NCI-H2227 treated with DMSO at 0.1 percent for 48 hours (cell line): ENCODE measurements around the gene NME7.
"Not testable (repeated sequence)": the region's sequence is repeated elsewhere in the genome, so short reads cannot be mapped to it uniquely, and the experiment has no call there.

Experiments
- DNase-seq: peaks from one replicate; lab custom pipeline; 2025; lab: John Stamatoyannopoulos, UW

The NME7 gene

DNA sequence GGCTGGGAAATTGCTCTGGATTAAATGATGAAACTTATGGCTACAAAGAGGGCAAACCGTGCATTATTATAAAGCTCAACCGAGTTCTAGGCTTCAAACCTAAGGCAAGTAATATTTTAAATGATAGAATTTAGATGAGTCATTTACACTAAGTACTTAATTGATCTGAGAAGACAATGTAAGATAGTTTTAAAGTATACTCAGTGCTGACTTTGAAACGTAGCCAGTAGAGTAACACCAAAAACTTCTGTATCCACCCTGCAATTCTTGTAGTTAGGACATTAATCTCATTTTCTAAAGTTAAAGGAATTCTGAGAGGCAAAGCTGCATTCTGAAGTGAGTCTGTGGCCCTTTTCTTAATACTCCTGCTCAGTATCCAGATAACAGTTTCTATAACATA is 240.3 kb downstream of the NME7 start:
- no peak for DNase-seq

- DNase-seq: no peak
These were observed 241.3 kb downstream of the NME7 start for GRCh38 chr1:169126335-169126734.

DNA sequence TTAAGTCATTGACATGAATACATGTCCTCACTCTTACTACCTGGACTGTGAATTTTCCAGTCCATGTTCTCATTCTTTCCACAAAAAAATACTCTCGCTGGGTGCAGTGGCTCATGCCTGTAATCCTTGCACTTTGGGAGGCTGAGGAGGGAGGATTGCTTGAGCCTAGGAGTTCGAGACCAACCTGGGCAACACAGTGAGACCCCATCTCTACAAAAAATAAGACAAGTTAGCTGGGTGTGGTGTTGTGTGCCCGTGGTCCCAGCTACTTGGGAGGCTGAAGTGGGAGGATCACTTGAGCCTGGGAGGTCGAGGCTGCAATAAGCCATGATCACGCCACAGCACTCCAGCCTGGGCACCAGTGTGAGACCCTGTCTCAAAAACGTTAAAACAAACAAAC is 242.0 kb downstream of the NME7 start:
- DNase-seq: not testable (repeated sequence)

DNA sequence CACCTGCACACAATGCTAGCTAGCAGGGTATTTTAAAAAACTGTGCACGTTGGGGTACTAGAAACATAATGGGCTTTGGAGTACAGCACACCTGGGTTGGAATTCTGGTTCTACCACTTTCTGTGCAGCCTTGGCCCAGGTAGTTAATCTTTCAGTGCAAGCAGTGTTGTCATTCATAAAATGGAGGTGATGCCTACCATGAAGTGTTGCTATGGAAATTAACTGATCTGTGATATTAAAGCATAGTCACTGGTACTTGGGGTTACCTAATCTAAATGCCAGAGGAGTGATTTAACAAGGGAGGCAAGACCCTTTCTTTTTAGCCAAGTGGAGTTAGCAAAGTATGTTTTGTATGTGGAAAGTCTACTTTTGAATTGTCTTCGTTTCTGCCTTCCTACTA is 243.1 kb downstream of the NME7 start:
- DNase-seq: no peak

- no peak for DNase-seq
These were observed 244.6 kb downstream of the NME7 start for GRCh38 chr1:169122976-169123375.

GRCh38 chr1:169121146-169121923 is 246.3 kb downstream of the NME7 start:
- no peak for DNase-seq

DNA sequence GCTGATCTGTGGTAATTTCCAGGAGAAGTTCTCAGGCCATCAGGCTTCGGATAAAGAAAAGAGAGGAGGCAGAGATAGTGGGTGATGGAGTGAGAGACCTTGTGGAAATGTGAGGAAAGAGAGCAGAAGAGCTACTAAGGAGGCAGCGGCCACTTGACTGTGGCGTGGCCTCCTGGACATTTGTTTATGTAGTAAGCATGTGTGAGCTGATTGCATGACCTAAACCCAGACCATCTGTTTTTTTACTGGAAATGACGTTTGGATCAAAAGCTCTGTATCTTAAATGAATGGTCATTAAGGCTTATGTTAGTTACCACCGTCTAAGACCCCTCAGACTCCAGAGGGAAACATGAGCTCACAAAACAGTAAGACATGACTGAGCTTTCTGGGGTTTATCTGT is 247.5 kb downstream of the NME7 start:
- DNase-seq: no peak

- no peak for DNase-seq
These were observed 248.2 kb downstream of the NME7 start for GRCh38 chr1:169119405-169119804.

- no peak for DNase-seq
These were observed 249.4 kb downstream of the NME7 start for GRCh38 chr1:169118227-169118626.

DNA sequence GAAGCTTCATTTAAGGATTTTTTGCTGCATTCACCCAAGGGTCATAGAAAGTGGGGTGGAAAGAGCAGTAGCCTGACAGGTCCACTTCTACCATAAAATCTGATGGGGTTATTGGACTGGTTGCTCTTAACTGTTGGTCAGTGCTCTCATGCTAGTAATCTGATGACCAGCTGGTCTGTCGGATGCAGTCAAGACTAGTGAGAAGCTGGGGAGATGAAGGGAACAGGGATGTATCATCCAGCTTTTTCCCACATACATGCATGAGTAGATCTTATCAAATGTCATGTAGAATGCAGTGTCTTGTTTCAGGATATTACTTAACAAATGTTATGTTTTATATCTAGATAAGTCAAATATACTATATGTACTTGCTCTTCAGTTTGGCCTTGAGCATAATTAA is 250.0 kb downstream of the NME7 start:
- no peak for DNase-seq

- no peak for DNase-seq
These were observed 250.6 kb downstream of the NME7 start for GRCh38 chr1:169117014-169117413.

- DNase-seq: peak; percentile 48
These were observed 251.6 kb downstream of the NME7 start for GRCh38 chr1:169115891-169116585.

DNA sequence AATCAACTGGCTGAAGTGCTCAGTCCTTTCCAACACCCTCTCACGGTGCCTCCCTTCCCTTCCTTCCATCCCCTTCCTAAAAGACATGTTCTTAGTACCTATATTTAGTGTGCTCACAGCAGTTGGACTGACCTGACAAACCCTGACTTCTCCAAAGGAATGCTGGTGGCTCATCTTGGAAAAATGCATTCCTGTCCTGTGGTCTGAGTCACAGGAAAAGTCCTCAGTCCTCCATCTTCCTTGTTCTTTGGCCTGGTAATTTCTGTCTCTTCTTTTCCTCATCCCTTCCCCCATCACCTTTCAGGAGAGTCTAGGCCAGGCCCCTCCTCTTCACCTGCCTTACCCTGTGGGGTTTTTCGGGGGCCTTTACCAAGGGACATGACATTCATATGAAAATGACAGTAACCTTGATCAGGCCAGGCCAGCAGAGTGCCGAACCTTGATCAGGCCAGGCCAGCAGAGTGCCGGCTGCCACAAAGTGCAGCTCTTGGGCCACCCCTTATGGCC is 253.9 kb downstream of the NME7 start:
- DNase-seq: no peak

DNA sequence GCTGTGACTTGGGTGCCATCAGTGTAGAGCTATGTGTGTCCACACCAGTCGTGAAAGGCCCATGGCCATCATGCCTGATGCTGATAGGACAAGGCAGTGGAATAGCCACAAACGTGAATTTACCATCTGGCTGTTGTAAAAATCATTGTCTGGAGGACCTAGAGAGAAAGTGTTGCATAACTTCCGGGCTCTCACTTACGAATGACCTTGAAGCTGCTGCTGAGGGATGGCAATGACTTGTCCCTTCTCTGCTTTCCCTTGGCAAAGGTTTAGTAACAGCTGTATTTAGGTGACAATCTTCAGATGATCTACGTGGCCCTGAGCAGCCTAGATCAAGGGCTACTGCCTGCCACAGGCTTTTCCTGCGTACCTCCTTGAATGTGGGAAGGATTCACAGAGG is 255.4 kb downstream of the NME7 start:
- no peak for DNase-seq

GRCh38 chr1:169111472-169111871 is 256.1 kb downstream of the NME7 start:
- no peak for DNase-seq

DNA sequence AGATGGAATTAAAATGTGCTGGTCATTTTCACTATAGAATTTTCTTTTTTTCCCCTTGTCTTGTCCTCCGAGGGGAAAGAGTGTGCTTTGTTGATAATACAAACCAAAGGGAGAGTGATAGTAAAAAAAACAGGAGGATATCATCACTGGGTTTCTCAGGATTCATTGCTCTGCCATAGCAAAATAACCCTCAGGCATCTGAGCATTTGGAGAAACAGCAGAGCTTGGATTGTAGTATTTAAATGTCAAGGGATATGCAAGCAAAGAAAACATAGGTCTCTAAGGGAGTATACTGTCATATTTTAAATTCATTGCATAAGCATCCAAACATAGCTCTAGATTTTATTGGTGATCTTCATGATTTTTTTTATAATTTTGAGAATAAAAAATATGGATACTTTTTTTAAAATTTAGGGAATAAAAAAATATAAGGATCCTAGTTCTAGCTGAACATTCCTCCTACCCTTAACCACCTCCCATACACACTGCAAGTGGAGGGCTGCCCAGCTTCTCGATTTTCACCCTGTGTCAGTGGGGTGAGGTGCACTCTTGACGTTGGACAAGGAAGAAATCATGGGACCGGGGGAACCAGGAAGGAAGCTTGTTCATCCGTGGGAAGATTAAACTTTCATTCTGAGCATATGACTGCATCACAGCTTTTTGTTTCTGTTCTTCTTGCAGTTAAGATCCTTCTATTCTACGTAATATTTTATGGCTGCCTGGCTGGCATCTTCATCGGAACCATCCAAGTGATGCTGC is 256.7 kb downstream of the NME7 start:
- DNase-seq: no peak

DNA sequence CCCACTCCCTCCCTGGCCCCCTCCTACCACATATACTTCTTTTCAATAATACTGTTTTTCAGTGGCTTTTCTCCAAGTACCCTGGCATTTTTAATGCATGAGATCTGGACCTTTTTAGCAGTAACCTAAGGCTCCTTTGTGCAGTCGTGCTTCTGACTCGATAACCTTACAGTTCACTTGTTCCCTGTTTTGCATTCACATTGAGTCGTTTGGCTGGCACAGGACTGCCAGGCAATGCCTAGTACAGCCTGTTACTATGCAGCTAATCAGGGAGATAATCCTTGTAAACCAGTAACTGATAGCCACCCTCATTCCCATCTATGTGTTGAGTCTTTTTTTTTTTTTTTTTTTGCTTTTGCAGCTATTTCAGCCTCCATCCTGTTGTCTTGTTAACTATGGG is 257.4 kb downstream of the NME7 start:
- DNase-seq: no peak

- peak; percentile 69 for DNase-seq
These were observed 257.9 kb downstream of the NME7 start for GRCh38 chr1:169109561-169110134.

GRCh38 chr1:169108863-169109560 is 258.6 kb downstream of the NME7 start:
- no peak for DNase-seq

DNA sequence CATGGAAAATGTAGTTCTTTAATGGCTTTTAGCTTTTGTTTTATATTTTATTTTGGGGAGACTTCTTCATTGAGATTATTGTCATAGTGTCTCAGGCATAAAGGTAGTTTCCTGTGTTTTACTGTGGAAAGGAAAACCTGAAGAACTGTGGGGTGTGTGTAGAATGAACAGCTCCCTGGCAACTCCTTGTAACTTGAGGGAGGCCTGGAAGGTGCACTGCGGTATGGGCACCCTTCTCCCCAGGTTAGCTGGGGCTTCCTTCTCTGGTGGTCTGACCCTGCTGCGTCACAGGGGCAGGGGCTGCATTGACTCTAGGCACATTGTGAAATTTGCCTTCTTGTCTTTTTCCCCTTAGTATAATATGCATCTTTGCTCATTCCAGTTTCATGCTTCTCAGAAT is 259.4 kb downstream of the NME7 start:
- DNase-seq: no peak

DNA sequence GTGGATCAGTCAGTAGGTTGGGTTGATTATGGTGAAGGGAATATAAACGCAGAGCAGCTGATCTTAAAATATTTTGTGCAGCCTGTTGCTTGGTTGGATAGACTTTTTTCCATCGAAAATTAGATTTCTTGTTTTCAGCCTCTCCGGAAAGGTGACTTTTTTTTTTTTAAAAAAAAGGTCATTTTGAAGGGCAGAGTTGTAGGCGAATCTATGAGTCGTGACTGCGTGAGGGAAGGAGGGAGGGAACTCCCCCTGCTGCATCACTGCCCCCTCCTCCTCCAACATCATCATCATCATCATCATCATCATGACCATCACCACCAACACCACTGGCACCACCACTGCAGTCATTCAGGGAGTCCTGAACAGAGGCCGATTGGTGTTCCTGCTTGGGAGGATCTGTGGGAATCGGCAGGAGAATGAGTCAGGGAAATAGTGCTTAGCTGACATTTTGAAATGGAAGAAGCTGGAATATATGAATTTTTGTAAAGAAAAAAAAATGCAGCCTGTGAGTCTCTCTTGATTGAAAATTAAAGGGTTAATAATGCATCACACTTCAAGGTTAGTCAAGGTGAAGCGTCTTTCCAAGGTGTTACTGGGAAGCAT is 259.9 kb downstream of the NME7 start:
- DNase-seq: no peak
